ENCODE results near the gene ZC3H15. TPM values are rescaled to one million over a fixed set of nuclear protein-coding genes. Genes with fewer than 3 reads are reported as not detected.
A peak's percentile ranks its signal among the peaks of the same experiment; 100 is the strongest.
"Not testable (repeated sequence)": the region's sequence is repeated elsewhere in the genome, so short reads cannot be mapped to it uniquely, and the experiment has no call there.

The ZC3H15 gene
- total RNA-seq = 10 to 100 TPM; 28.8 to 37.2 (median 30.5) TPM
- polyA plus RNA-seq = 10 to 100 TPM; 35.2 to 50.6 TPM
- long read RNA-seq, donor 1, transcript ZC3H15-201 (10 exons, 2,138 nt) = major isoform, 24 of 34 reads
- long read RNA-seq, donor 1, partial matches to known transcripts = 7 of 34 reads
- long read RNA-seq, donor 1, other reads (novel, unspliced or antisense) = 3 of 34 reads
- long read RNA-seq, donor 2, transcript ZC3H15-201 (10 exons, 2,138 nt) = major isoform, 51 of 74 reads
- long read RNA-seq, donor 2, partial matches to known transcripts = 15 of 74 reads
- long read RNA-seq, donor 2, other reads (novel, unspliced or antisense) = 7 of 74 reads
- long read RNA-seq, donor 3, transcript ZC3H15-201 (10 exons, 2,138 nt) = major isoform, 24 of 32 reads
- long read RNA-seq, donor 3, partial matches to known transcripts = 8 of 32 reads
- long read RNA-seq, donor 3, other reads (novel, unspliced or antisense) = 0 of 32 reads

DNA sequence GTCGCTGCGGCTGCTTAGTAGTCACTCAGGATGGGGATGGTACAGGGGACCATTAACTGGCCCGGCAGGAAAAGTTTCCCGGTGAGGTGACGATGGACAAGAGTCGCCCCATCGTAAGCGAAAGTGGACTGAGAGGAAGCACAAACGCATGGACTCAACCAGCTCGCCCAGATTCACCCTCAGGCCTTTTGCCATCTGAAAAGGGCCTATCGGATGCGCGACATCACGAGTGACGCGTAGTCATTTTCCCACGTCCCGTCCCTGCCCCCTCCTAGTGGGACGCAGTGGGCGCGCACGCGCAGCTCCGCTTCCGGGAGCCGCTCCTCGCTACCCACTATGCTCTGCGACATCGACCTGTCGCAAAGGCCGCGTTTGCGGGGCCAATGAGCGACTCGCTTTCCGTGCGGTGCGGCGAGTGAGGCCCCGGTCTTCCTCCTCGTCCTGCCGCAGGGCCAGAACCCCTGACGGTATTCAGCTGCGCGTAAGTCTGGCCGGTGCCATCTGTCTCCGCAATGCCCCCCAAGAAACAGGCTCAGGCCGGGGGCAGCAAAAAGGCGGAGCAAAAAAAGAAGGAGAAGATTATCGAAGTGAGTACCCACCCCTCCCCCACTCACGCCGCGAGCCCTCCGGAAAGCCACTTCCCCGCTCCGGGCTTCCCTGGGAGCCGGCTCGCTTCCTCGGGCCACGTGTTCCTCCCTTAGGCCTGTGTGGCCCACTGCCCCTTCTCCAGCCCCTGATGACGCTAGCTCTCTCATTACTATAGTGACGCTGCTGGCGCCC lies at the start of gene ZC3H15:
Gene ZC3H15, plus strand, starts transcription at position 390 of the 780 bp plus-strand sequence. Its CDS starts 123 bp downstream, at position 513.
- peak within 1 kb of the TSS; percentile 80 to 97 (median 88) for H3K4me3 ChIP-seq
- H3K36me3 ChIP-seq = no peaks in the 10 kb centered on the region
- peaks cover 11 to 57% (median 38%) of the 10 kb centered on the region in 12 donors for H3K4me1 ChIP-seq
- DNase-seq (peak; percentile 97 to 99 (median 99)), ATAC-seq (peak; percentile 99)
- H3K27ac ChIP-seq = peak within 1 kb of the TSS; percentile 74 to 96 (median 92)
- 0% methylated on average over 45 to 63 of the region's 63 CpGs for WGBS, 4 donors
- peak in 1 of 2 donors; percentile 77 for TF ChIP-seq POLR2A (IDR thresholded peaks at IDR 0.05)
- TF ChIP-seq CTCF (IDR thresholded peaks at IDR 0.05) = no peak
- intact Hi-C loops (cut with DNase I) = loop anchor here in 1 of 10 donors (5.0 kb wide), 1 partner anchor 106 kb away; the partner anchor contains the start of gene ITGAV
- H3K9me3 ChIP-seq = no peaks in the 10 kb centered on the region
- H3K27me3 ChIP-seq = no peaks in the 10 kb centered on the region

DNA sequence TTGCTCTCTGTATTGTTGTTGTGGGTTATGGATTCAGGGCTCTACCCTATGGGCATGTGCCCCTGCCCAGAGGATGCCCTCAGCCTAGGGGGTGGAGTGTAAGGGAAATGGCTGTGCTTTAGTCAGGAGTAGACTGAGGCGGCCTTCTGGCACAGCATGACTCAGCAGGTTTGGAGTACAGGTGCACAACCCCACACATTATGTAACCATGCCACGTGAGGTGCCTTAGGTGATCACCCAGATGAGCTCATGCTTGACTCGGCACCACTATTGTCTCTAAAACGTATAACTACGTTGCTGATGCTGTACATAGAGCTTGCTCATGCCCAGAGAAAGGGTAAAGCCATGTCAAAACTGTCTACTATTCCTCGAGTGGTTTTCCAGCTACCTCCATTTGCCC lies 48.3 kb upstream of the ZC3H15 start:
- H3K9me3 ChIP-seq = no peaks in the 10 kb centered on the region
- no peak overlapping the region for H3K4me3 ChIP-seq
- TF ChIP-seq POLR2A (IDR thresholded peaks at IDR 0.05) (no peak), CTCF (IDR thresholded peaks at IDR 0.05) (no peak)
- ATAC-seq (no peak), DNase-seq (no peak)
- H3K36me3 ChIP-seq = no peaks in the 10 kb centered on the region
- no peak overlapping the region for H3K27ac ChIP-seq
- H3K27me3 ChIP-seq = no peaks in the 10 kb centered on the region
- WGBS, 4 donors = 96 to 97% (median 96%) methylated on average over 6 of the region's 6 CpGs
- intact Hi-C loops (cut with DNase I) = no loop called here
- no peaks in the 10 kb centered on the region for H3K4me1 ChIP-seq

- H3K27me3 ChIP-seq; H3K36me3 ChIP-seq; ATAC-seq; H3K9me3 ChIP-seq; H3K4me3 ChIP-seq; intact Hi-C loops (cut with DNase I); H3K27ac ChIP-seq; H3K4me1 ChIP-seq; DNase-seq: not testable (repeated sequence)
- WGBS, 4 donors = 93 to 98% (median 96%) methylated on average over 5 of the region's 5 CpGs
These were observed 46.4 kb upstream of the ZC3H15 start for GRCh38 chr2:186439673-186440095.

- H3K27me3 ChIP-seq = no peaks in the 10 kb centered on the region
- H3K4me1 ChIP-seq = no peaks in the 10 kb centered on the region
- no peak for ATAC-seq
- H3K9me3 ChIP-seq = no peaks in the 10 kb centered on the region
- no peak overlapping the region for H3K27ac ChIP-seq
- TF ChIP-seq POLR2A (IDR thresholded peaks at IDR 0.05) = no peak
- no peak for TF ChIP-seq CTCF (IDR thresholded peaks at IDR 0.05)
- intact Hi-C loops (cut with DNase I) = no loop called here
- no peak overlapping the region for H3K4me3 ChIP-seq
- WGBS, 4 donors = 63 to 70% (median 64%) methylated on average over 3 of the region's 3 CpGs
- no peaks in the 10 kb centered on the region for H3K36me3 ChIP-seq
- no peak for DNase-seq
These were observed 45.6 kb upstream of the ZC3H15 start for GRCh38 chr2:186440506-186440905.

All from heart left ventricle (tissue), 16 donors.